Stimulated activated CD8-positive, alpha-beta memory T cell treated with anti-CD3 and anti-CD28 coated beads, Interleukin-7, amount 100 ng/mL, for 4 hours (primary cell): ENCODE measurements around the gene FOXO3.
"Not testable (repeated sequence)": the region's sequence is repeated elsewhere in the genome, so short reads cannot be mapped to it uniquely, and the experiment has no call there.

Experiments used
- DNase-seq, 2 donors: peaks; one replicate each; pipeline ENCODE4 v3.0.0-alpha.2; 2020; ENCODE audit warnings: low read depth in 2 of 2

Gene FOXO3

GRCh38 chr6:108555399-108556052, 5.2 kb upstream of the FOXO3 start:
- no peak for DNase-seq

- DNase-seq = no peak
These were observed 4.5 kb upstream of the FOXO3 start for GRCh38 chr6:108556250-108556649.

- no peak for DNase-seq
These were observed 3.7 kb upstream of the FOXO3 start for GRCh38 chr6:108556866-108557493.

- peak; percentile 54 to 80 for DNase-seq
These were observed 3.0 kb upstream of the FOXO3 start for GRCh38 chr6:108557494-108558371.

- DNase-seq = peak; percentile 95 to 97
These were observed 2.2 kb upstream of the FOXO3 start for GRCh38 chr6:108558372-108559096.

- DNase-seq = peak; percentile 78 to 86
These were observed 1.4 kb upstream of the FOXO3 start for GRCh38 chr6:108559097-108559883.

- DNase-seq = no peak
These were observed 744 bp upstream of the FOXO3 start for GRCh38 chr6:108559884-108560462.

GRCh38 chr6:108561309-108561647, 561 bp downstream of the FOXO3 start:
- not testable (repeated sequence) for DNase-seq

- DNase-seq = no peak
These were observed 1.2 kb downstream of the FOXO3 start for GRCh38 chr6:108561742-108562502.

GRCh38 chr6:108562503-108562993, 1.8 kb downstream of the FOXO3 start:
- DNase-seq = no peak

GRCh38 chr6:108563292-108563691, 2.6 kb downstream of the FOXO3 start:
- no peak for DNase-seq

GRCh38 chr6:108564178-108564577, 3.5 kb downstream of the FOXO3 start:
- no peak for DNase-seq

GRCh38 chr6:108565091-108565766, 4.5 kb downstream of the FOXO3 start:
- no peak for DNase-seq

GRCh38 chr6:108565893-108566292, 5.2 kb downstream of the FOXO3 start:
- no peak for DNase-seq

- DNase-seq = no peak
These were observed 5.7 kb downstream of the FOXO3 start for GRCh38 chr6:108566406-108566805.

GRCh38 chr6:108568101-108568500, 7.4 kb downstream of the FOXO3 start:
- no peak for DNase-seq

GRCh38 chr6:108568551-108569305, 8.0 kb downstream of the FOXO3 start:
- no peak for DNase-seq

- DNase-seq = no peak
These were observed 9.8 kb downstream of the FOXO3 start for GRCh38 chr6:108570517-108570916.
